SIG-M5 treated with dmso at 0.1 percent for 504 hours (cell line): Measurements from ENCODE around the gene CALML3.
"Not testable (repeated sequence)": the region's sequence is repeated elsewhere in the genome, so short reads cannot be mapped to it uniquely, and the experiment has no call there.

Experiments
- DNase-seq: peaks from one replicate; lab custom pipeline; 2025; ENCODE audit not compliant: unreplicated experiment; lab: John Stamatoyannopoulos, UW

CALML3 gene

GRCh38 chr10:5552376-5553321 is 27.9 kb downstream of the CALML3 start:
- no peak for DNase-seq

DNA sequence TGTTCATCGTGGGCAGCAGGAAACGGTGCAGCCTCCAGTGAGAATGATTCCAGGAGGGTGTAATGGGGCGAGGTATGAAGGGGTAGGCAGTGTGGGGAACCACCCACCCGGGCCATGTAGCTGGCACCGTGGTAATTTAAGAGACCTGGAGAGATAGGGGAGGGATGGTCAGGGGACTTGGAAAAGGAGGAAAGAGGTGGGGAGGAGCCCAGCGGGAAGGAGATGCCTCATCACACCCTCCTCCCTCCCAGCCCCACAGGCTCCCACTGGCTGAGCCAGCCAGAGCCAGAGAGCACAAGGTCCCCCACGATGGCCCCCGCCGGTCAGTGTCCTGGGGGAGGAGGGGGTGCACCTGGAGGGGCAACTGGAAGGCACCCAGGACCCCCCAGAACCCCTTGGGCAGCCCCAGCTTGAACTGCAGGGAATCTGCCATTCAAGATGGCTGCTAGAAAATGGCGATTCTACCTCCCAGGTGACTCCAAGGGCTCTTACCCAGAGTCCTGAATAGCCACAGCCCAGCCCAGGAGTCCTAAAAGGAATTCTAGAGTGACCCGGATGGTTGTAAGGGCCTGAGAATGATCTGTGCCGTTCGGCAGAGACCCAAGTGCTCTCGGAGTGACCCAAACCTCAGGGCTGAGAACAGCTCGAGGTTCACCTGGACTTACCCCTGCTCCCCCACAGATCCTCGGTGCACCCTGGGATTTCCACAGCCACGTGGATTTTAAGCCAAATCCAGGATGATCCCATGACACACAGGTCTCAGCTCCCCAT is 28.8 kb downstream of the CALML3 start:
- no peak for DNase-seq

- no peak for DNase-seq
Observed at GRCh38 chr10:5555021-5555510, 30.3 kb downstream of the CALML3 start.

DNA sequence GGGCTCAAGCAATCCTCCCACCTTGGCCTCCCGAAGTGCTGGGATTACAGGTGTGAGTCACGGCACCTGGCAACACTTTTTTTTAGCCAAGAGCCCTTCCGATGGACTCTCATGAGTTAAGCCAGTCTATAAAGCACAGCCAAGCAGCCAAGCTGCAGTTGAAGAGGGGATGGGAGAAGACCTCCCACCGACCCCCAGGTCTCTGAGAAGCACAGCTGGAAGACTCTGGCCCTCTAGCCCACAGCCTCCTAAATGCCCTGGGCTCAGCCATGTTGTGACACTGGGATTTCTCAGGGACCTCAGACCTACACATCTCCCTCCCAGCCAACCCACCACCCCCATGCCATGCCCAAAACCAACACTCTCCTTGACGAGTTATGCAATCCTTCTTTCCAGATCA is 31.1 kb downstream of the CALML3 start:
- DNase-seq, result no peak

- DNase-seq, result no peak
Observed at GRCh38 chr10:5556576-5556975, 31.8 kb downstream of the CALML3 start.

GRCh38 chr10:5557040-5557721 is 32.4 kb downstream of the CALML3 start:
- no peak for DNase-seq

GRCh38 chr10:5557799-5558771 is 33.3 kb downstream of the CALML3 start:
- DNase-seq, result no peak

DNA sequence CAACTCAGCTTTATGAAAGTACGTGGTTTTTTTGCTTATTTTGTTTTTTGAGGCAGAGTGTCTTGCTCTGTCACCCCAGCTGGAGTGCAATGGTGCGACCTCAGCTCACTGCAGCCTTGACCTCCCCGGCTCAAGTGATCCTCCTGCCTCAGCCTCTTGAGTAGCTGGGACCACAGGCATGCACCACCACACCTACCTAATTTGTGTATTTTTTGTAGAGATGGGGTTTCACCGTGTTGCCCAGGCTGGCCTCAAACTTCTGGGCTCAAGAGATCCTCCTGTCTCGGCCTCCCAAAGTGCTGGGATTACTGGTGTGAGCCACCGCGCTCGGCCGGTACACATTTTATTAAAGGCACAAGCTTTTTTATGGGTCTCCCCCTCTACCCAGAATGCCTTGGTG is 34.3 kb downstream of the CALML3 start:
- not testable (repeated sequence) for DNase-seq

DNA sequence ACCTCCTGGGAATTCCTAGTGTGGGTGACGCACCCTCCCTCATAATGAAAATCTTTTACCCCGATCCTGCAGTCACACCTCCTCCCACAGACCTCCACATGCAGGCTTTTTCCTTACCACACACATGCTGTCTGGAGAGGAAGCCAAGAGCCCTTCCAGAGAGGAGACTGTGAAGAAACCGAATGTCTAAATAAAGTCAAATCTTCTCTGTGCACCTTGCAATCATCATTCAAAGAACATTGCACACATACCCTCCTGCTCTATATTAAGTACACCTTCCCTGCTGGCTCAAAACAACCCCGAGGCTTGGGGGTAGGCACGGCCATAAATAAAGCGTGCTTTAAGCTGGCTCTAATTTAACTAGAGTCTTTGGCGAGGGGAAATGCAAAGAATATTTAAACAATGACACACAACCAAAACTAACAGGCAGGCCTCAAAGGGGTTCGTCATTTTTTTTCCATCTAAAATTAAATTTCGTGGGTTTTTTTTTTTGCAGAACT is 34.9 kb downstream of the CALML3 start:
- DNase-seq, result no peak

GRCh38 chr10:5560142-5560816 is 35.5 kb downstream of the CALML3 start:
- DNase-seq, result no peak

GRCh38 chr10:5560817-5561703 is 36.3 kb downstream of the CALML3 start:
- DNase-seq, result no peak

DNA sequence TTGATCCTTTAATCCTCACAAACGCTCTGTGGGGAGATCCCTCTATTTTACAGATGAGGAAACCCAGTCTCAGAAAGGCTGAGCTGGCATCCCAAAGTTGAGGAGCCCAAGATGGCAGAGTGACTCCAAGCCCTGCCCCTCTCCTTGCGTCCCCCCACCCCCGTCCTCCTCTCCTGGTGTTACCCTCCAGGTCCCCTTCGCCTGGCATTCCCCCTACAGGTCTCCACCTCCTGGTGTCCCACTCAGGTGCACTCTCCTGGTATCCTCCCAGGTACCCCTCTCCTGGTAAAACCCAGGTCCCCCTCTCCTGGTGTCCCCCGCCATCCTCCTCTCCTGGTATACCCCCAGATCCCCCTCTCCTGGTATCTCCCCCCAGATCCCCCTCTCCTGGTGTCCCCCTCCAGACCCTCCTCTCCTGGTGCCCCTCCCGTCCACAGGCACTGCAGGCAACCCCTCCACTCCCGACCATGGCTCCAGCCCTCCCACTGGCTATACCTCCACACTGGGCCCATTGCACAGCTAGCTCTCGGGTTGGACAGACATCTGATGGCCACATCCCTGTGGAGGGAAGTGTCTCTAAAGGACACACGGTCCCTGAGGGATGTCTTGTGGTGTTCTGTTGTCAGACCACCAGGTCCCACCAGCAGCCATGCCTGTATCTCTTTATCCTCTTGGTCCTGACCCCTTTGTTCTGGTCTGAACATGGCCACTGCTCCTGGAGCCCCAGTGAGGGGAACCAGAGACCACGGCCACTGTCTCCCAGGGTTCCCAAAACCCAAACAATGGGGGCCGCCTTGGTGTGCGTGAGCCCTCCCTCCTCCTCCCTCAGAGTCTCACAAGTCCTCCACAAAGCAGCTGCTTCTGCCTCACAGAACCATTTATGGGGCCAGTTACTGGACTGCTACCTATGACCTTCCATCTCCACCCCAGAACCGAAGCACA is 37.2 kb downstream of the CALML3 start:
- no peak for DNase-seq

GRCh38 chr10:5563321-5563961 is 38.7 kb downstream of the CALML3 start:
- DNase-seq, result no peak

DNA sequence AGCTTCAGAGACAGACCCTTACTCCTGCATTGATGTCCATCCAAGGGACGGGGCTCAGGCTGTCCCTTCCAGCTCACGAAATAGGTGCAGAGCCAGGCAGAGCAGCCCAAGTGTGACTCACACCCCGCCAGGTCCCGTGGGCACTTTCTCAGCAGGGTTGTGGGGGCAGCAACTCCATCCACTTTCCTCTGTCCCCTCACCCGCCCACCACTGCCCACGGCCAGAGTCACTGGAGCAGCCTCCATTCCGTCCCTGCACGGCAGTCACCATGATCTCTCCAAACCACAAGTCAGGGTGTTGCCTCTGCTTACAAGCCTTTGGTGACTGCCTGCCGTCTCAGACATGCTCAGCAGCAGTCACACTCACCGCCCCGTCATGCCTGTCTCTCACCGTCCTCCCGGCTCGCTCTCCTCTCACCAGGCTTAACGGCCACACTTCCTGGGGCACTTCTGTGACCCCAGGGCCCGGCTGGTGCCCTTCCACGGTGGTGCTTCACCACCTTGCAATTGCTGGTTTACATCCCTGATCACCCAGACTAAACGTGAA is 39.3 kb downstream of the CALML3 start:
- DNase-seq, result no peak

GRCh38 chr10:5564537-5565204 is 39.9 kb downstream of the CALML3 start:
- DNase-seq, result no peak

GRCh38 chr10:5565205-5565545 is 40.4 kb downstream of the CALML3 start:
- DNase-seq, result no peak
